IMR-90 (cell line): ENCODE measurements around the gene SCAMP4. TPM values are rescaled to one million over a fixed set of nuclear protein-coding genes. Genes with fewer than 3 reads are reported as not detected.

Experiments used
- ATAC-seq: fragments of 200-7000 bp; cut with Tn5 transposase; 2 replicates; pipeline ENCODE4 v1.9.1; 2020; ENCODE audit warnings: low read depth, mild to moderate bottlenecking, moderate library complexity
- BruUV-seq: library from RNA; stranded (reverse); fragments of 400-500 nt; replicated peaks from 2 replicates; lab custom pipeline; 2021; lab: Mats Ljungman, UMichigan
- CTCF ChIA-PET: fragments of 300-600 bp; formaldehyde crosslinking; extraction: SDS; loops from one replicate; lab custom pipeline; 2021; ENCODE audit warnings: antibody characterized with exemption; lab: Yijun Ruan, JAX
- POLR2A ChIA-PET: fragments of 300-600 bp; sonication (Branson Sonifier 250); formaldehyde crosslinking; loops from one replicate; lab custom pipeline; 2022; ENCODE audit warnings: antibody characterized with exemption; ENCODE audit not compliant: unreplicated experiment; lab: Charles Lee
- DNase-seq: peaks from one replicate; pipeline ENCODE4 v3.0.0; 2013
- H2AFZ ChIP-seq: replicated peaks from 2 replicates; pipeline ENCODE3; 2013; ENCODE audit warnings: low read length, mild to moderate bottlenecking; ENCODE audit not compliant: poor library complexity
- H2AK5ac ChIP-seq: 2 replicates; pipeline ENCODE4 v1.6.1; 2013; ENCODE audit warnings: low read depth, low read length, inconsistent platforms
- H2AK9ac ChIP-seq: replicated peaks from 2 replicates; pipeline ENCODE3; 2013; ENCODE audit warnings: mild to moderate bottlenecking, low read depth, low read length, moderate library complexity; ENCODE audit not compliant: poor library complexity
- H2BK120ac ChIP-seq: 2 replicates; pipeline ENCODE4 v1.6.1; 2013; ENCODE audit warnings: low read depth, low read length, inconsistent platforms
- H2BK15ac ChIP-seq: 3 replicates; pipeline ENCODE4 v1.6.1; 2013; ENCODE audit warnings: low read depth, low read length, inconsistent platforms
- H2BK20ac ChIP-seq: 2 replicates; pipeline ENCODE4 v1.6.1; 2013; ENCODE audit warnings: low read depth, mild to moderate bottlenecking, inconsistent platforms, low read length, moderate library complexity
- H2BK5ac ChIP-seq: 2 replicates; pipeline ENCODE4 v1.6.1; 2013; ENCODE audit warnings: mild to moderate bottlenecking, low read depth, low read length, inconsistent platforms; ENCODE audit not compliant: poor library complexity, severe bottlenecking
- H3K14ac ChIP-seq: replicated peaks from 2 replicates; pipeline ENCODE4 v1.6.1; 2013; ENCODE audit warnings: low read depth, low read length, inconsistent platforms
- H3K18ac ChIP-seq: 2 replicates; pipeline ENCODE4 v1.6.1; 2013; ENCODE audit warnings: low read depth, low read length, control low read depth
- H3K23ac ChIP-seq: 2 replicates; pipeline ENCODE4 v1.6.1; 2013; ENCODE audit warnings: low read depth, low read length, inconsistent platforms
- H3K27ac ChIP-seq: 2 replicates; pipeline ENCODE4 v1.5.1; 2013; ENCODE audit warnings: mild to moderate bottlenecking, control low read depth, low read length; ENCODE audit not compliant: insufficient read depth
- H3K27me3 ChIP-seq: 2 replicates; pipeline ENCODE4 v1.6.1; 2013; ENCODE audit warnings: low read length; ENCODE audit not compliant: control insufficient read depth, insufficient read depth
- H3K36me3 ChIP-seq: 2 replicates; pipeline ENCODE4 v1.6.1; 2013; ENCODE audit warnings: low read length, mixed read lengths; ENCODE audit not compliant: control insufficient read depth, insufficient read depth
- H3K4ac ChIP-seq: 2 replicates; pipeline ENCODE4 v1.6.1; 2013; ENCODE audit warnings: low read depth, low read length, inconsistent platforms
- H3K4me1 ChIP-seq: 2 replicates; pipeline ENCODE4 v1.6.1; 2013; ENCODE audit warnings: low read length, mixed read lengths; ENCODE audit not compliant: control insufficient read depth, insufficient read depth
- H3K4me2 ChIP-seq: 2 replicates; pipeline ENCODE4 v1.6.1; 2013; ENCODE audit warnings: low read depth, mild to moderate bottlenecking, control low read depth, low read length, moderate library complexity
- H3K4me3 ChIP-seq: 2 replicates; pipeline ENCODE4 v1.5.1; 2013; ENCODE audit warnings: low read depth, mild to moderate bottlenecking, control low read depth, low read length, moderate library complexity; ENCODE audit not compliant: insufficient read depth
- H3K56ac ChIP-seq: 2 replicates; pipeline ENCODE4 v1.6.1; 2013; ENCODE audit warnings: low read length, inconsistent platforms; ENCODE audit not compliant: insufficient read depth; ENCODE audit errors: extremely low read depth
- H3K79me1 ChIP-seq, 2 experiments: 2 replicates each; pipeline ENCODE4 v1.6.1; 2013; ENCODE audit warnings: low read length in 2 of 2, inconsistent platforms in 1 of 2, low read depth in 1 of 2
- H3K9ac ChIP-seq: 2 replicates; pipeline ENCODE4 v1.6.1; 2013; ENCODE audit warnings: low read depth, low read length, control low read depth
- H3K9me1 ChIP-seq: 2 replicates; pipeline ENCODE4 v1.6.1; 2013; ENCODE audit warnings: low read length, inconsistent platforms; ENCODE audit not compliant: insufficient read depth
- H3K9me3 ChIP-seq: 2 replicates; pipeline ENCODE4 v1.6.1; 2013; ENCODE audit warnings: low read length; ENCODE audit not compliant: control insufficient read depth, insufficient read depth
- H4K20me1 ChIP-seq: 2 replicates; pipeline ENCODE4 v1.6.1; 2013; ENCODE audit warnings: low read length, inconsistent platforms; ENCODE audit not compliant: insufficient read depth
- H4K5ac ChIP-seq: 2 replicates; pipeline ENCODE4 v1.6.1; 2013; ENCODE audit warnings: mild to moderate bottlenecking, low read depth, low read length, control low read depth
- H4K8ac ChIP-seq, 2 experiments: 2 replicates each; pipeline ENCODE4 v1.6.1; 2013; ENCODE audit warnings: low read depth in 2 of 2, low read length in 2 of 2, control low read depth in 1 of 2, inconsistent platforms in 1 of 2
- H4K91ac ChIP-seq: 2 replicates; pipeline ENCODE4 v1.6.1; 2013; ENCODE audit warnings: low read depth, low read length, inconsistent platforms; ENCODE audit not compliant: insufficient read depth
- ELK1 ChIP-seq: fragments of 150-350 bp; IDR thresholded peaks from 2 replicates; pipeline ENCODE4 v1.6.1; 2016; ENCODE audit warnings: low read depth, mild to moderate bottlenecking, low read length, moderate library complexity, borderline replicate concordance
- FOS ChIP-seq: fragments of 150-350 bp; IDR thresholded peaks from 2 replicates; pipeline ENCODE4 v1.6.1; 2016; ENCODE audit warnings: low read depth, low read length
- MXI1 ChIP-seq: IDR thresholded peaks from 2 replicates; pipeline ENCODE4 v1.6.1; 2012; ENCODE audit warnings: low read depth, mild to moderate bottlenecking, low read length, moderate library complexity, borderline replicate concordance
- POLR2A ChIP-seq: IDR thresholded peaks from 2 replicates; pipeline ENCODE4 v1.6.1; 2012; ENCODE audit warnings: mild to moderate bottlenecking, low read depth, low read length
- RAD21 ChIP-seq: IDR thresholded peaks from 2 replicates; pipeline ENCODE4 v1.6.1; 2012; ENCODE audit warnings: low read length, improper control_type of control experiment
- RCOR1 ChIP-seq: IDR thresholded peaks from 2 replicates; pipeline ENCODE4 v1.6.1; 2012; ENCODE audit warnings: mild to moderate bottlenecking, low read length, improper control_type of control experiment; ENCODE audit not compliant: insufficient replicate concordance
- RFX5 ChIP-seq: IDR thresholded peaks from 2 replicates; pipeline ENCODE4 v1.8.0; 2012; ENCODE audit warnings: low read depth, mild to moderate bottlenecking, low read length, moderate library complexity
- SMC3 ChIP-seq: fragments of 150-350 bp; IDR thresholded peaks from 2 replicates; pipeline ENCODE4 v1.6.1; 2016; ENCODE audit warnings: low read depth, mild to moderate bottlenecking, antibody characterized with exemption, low read length, moderate library complexity
- WGBS, 2 experiments: methylation state at CpG; one replicate each; pipeline versions ENCODE4 v1.1.5 to v1.1.7; 2013; ENCODE audit warnings: missing lambda C conversion rate in 2 of 2; ENCODE audit not compliant: insufficient read length in 1 of 2; ENCODE audit errors: extremely low coverage in 2 of 2; 5-methylcytosine and 5-hydroxymethylcytosine counted together
- dilution Hi-C: fragments of 300-500 bp; cut with HindIII; formaldehyde crosslinking; loops from one replicate; pipeline ENCODE4 v1.14.3; 2018; ENCODE audit warnings: low sequenced_read_pairs; ENCODE audit not compliant: unreplicated experiment
- in situ Hi-C: fragments of 300-500 bp; cut with MboI; formaldehyde crosslinking; loops from 3 replicates; pipeline ENCODE4 v1.14.3; 2019; ENCODE audit warnings: low sequenced_read_pairs, inconsistent platforms, mixed read lengths
- intact Hi-C: fragments of 100-400 bp; cut with micrococcal nuclease; formaldehyde crosslinking; loops from 2 replicates; pipeline ENCODE4 v1.10.0; 2022
- polyA plus RNA-seq, 3 experiments: library from polyadenylated mRNA; depleted of rRNA; stranded (reverse); fragments of >200 nt; gene quantifications; 2 replicates each; pipeline ENCODE4 v1.2.3, GENCODE V29; 2012; ENCODE audit warnings: low replicate concordance in 1 of 3
- total RNA-seq: library from RNA; depleted of rRNA; stranded (reverse); fragments of >200 nt; gene quantifications from 2 replicates; pipeline ENCODE4 v1.2.3, GENCODE V29; 2012

The SCAMP4 gene
- total and polyA plus RNA-seq, 2 of the 4 experiments (the other 2 are of a cell fraction): 16.1 to 28.1 TPM

- Histone ChIP-seq H3K18ac (no peak overlapping the region), H4K8ac (no peak overlapping the region), H2BK15ac (no peak overlapping the region), H3K4me2 (no peak overlapping the region), H3K9me1 (peaks cover 6% of the 10 kb centered on the region; the same call in 1 of the 2 replicates), H3K4me3 (no peak overlapping the region), H3K9ac (no peak overlapping the region), H3K36me3 (peaks cover 8% of the 10 kb centered on the region), H2BK20ac (no peak overlapping the region), H3K14ac (no peak overlapping the region), H4K20me1 (peaks cover 70% of the 10 kb centered on the region), H4K91ac (no peak overlapping the region), H3K79me1 (peaks cover 9 to 65% of the 10 kb centered on the region in 2 experiments), H3K4me1 (no peaks in the 10 kb centered on the region), H3K56ac (no peak overlapping the region), H3K23ac (no peak overlapping the region), H3K9me3 (no peaks in the 10 kb centered on the region), H2AK9ac (no peak overlapping the region), H3K27ac (no peak overlapping the region), H2AFZ (no peak overlapping the region), H2BK5ac (no peak overlapping the region), H4K5ac (no peak overlapping the region), H3K27me3 (no peaks in the 10 kb centered on the region), H3K4ac (no peak overlapping the region), H2AK5ac (no peak overlapping the region), H2BK120ac (no peak overlapping the region)
- in situ Hi-C loops: no loop called here
- BruUV-seq: no TSS peak
- WGBS, 2 experiments: 97% methylated on average over 16 of the region's 23 CpGs; no CpG with 5 or more reads in 1 of the 2 experiments
- dilution Hi-C loops: no loop called here
- ATAC-seq (no peak), DNase-seq (no peak)
- POLR2A ChIA-PET: no interaction called here
- CTCF ChIA-PET: no interaction called here
- intact Hi-C loops: no loop called here
- TF ChIP-seq MXI1 (no peak), POLR2A (no peak), ELK1 (no peak), RCOR1 (no peak), RFX5 (no peak), SMC3 (no peak), FOS (no peak), RAD21 (no peak)
Observed at GRCh38 chr19:1962674-1963073, 57.5 kb downstream of the SCAMP4 start.
